Measurements from ENCODE around the gene MCM3AP.

The MCM3AP gene

GRCh38 chr21:46215436-46216131 lies 69.8 kb downstream of the MCM3AP start:
- DNase-seq, result no peak

GRCh38 chr21:46214478-46215340 lies 70.7 kb downstream of the MCM3AP start:
- DNase-seq, result no peak

DNA sequence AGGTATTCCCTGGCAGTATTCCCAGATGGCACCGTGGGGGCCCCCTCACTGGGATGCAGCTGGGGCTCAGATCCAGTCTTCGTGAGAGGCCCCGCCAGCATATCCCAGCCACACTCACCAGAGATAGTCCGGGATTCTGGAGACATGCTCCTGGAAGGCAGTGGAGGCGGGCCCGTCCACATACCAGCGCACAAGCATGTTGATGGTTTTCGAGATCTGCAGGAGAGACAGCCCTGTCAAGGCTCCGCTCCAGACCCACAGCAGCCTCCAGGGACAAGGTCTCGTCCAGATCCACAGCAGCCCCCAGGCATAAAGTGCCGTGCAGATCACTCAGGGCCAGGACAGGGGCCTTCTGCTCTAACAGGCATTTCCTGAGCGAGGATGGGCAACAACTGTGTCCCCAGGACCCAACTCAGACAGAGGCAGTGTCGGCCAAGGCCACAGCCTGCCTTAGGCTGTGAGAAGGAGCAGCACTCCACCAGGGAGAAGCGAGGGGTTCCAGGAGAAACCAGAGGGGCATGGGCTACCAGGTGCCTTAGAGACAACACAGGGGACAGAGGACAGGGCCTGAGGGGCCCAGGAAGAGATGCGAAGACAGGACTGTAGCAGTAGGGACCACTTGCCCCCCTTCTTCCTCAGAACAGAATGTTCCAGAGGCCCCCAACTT lies 71.7 kb downstream of the MCM3AP start:
- DNase-seq, result no peak

DNA sequence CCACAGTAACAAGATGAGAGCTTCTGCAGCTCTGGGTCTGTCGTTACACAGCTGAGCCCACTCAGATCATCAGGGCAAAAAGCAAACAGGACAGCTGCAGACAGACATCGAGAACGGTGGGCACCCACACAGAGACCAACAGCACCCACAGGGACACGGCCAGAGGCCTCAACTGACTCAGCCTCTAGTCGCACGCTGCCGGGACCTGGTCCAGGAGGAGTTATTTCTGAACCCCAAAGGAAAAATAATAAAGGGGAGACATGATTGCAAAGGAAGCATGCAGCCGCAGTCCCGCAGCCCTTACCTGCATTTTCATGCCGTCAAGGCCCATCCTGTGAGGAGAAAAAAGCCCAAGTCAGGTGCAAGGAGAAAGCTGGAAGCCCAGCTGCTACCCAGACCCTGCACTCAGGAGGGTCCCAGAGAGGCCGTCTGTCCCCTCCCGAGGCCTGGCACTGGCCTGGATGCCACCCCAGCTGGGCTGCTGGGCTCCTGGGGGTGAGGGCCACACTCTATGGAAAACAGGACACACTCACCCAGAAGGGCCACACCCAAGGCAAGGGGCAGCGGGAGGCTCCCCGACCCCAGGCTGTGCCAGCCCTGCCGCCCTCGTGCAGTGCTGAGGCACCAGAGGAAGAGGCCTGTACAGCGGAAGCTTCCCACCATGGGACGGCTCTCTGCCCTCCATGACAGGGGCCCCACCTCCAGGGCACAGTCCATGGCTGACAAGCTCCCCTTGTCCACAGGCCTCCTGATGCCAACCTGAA lies 72.5 kb downstream of the MCM3AP start:
- DNase-seq, result no peak

DNA sequence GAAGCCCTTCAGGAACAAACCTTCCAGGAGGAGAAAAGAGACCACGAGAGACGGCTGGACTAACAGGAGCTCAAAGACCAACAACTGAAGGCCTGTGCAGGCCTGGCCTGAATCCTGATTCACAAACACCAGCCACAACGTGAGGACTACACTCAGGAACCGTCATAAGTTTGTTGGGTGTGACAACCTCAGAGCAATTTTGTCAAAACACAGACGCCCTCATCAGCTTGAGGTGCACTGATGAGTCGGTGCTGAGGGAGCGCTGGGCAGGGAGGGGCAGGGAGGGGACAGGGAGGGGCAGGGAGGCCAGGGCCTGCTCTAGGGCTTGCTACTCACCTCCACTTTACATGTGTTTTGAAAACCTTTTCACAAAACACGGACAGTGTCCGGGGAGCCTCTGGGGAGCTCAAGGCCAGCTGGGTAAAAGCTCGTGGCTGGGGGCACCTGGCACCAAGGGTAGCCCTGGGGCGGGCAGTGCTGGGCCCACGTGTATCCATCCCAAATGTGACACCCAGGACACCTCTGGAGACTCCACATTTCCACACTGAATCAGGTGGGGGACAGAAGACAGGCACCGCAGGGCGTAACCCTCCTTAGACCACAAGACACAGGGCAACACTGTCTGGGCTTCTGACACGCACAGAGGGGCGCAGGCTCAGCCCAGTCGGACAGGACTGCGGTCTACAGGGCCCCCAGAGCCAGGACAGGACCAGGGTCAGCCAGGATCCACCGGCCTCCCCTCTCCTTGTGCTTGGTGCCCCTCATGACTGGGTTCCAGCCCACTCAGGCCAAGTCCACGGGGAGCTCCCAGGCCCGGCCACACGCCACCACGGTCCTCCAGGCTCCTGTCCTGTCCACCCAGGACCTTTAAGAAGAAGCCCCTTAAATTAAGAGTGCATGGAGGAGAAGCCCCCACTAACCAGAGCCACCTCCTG lies 73.4 kb downstream of the MCM3AP start:
- no peak for DNase-seq

DNA sequence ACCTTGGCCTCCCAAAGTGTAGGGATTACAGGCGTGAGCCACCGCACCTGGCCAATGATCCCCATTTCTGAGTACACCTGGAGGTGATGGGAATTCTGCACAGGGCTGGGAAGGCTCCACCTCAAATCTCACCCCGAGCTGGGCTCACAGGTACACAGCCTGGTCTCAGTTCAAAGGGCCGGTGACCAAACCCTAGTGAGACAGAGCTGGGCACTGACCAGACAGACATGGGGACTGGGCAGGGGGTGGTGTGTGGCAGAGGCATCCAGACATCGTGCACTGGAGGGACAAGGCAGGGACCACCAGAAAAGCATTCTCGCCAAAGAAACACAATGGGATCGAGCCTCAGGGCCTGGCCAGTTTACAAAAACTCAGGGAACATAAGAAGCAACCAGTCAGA lies 74.0 kb downstream of the MCM3AP start:
- DNase-seq, result no peak

- no peak for DNase-seq
These were observed 74.9 kb downstream of the MCM3AP start for GRCh38 chr21:46210378-46211136.

- no peak for DNase-seq
These were observed 76.4 kb downstream of the MCM3AP start for GRCh38 chr21:46208761-46209721.

DNA sequence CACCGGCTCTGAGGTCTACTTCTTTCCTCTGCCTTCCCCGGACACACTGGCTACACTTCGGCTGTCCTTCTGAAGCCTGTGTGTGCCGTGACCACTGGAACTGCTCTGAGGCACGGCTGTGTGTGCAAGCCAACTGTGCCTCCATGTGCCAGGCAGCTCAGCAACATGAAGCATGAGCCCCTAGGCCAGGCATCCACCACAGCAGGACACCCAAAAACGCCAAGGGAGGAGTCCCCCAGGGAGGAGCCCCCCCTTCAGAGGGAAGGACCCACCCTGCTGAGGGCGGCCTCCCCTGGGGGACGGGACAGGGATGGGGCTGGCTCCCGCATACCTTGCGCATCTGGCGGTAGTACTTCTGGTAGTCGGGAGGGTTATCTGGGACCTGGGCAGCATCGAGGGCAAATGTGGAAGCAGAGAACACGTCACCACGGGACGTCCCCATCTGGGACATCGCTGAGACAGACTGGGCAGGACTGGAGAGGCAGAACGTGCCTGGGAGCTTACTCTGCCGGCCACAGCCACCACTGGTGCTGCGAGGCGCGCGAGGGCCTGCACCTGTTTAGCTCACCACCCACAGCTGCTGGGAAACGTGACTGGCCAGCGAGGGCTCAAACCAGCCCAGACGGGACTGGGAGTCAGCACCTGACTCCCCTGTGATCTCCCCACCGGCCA lies 77.4 kb downstream of the MCM3AP start:
- DNase-seq, result no peak

- no peak for DNase-seq
These were observed 78.1 kb downstream of the MCM3AP start for GRCh38 chr21:46207006-46207919.

GRCh38 chr21:46206163-46207005 lies 79.0 kb downstream of the MCM3AP start:
- no peak for DNase-seq

DNA sequence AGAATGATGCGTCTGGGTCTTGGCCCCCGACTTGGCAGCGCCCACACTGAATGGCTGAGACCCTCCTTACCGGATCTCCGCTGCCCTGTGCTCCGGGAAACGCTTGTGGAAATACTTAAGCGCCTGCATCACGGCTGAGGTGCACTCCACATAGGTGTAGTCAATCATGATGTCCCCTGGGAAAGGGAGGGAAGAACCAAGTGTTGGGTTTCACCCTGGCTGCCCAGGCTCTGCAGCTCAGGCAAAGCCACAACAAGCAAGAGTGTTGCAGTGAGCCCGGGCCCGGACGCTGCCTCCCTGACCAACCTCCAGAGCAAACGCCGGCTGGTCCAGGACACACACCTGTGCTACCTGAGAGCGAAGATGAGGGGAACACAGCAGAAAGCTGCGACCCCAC lies 79.6 kb downstream of the MCM3AP start:
- no peak for DNase-seq

GRCh38 chr21:46205166-46205565 lies 80.2 kb downstream of the MCM3AP start:
- DNase-seq, result no peak

DNA sequence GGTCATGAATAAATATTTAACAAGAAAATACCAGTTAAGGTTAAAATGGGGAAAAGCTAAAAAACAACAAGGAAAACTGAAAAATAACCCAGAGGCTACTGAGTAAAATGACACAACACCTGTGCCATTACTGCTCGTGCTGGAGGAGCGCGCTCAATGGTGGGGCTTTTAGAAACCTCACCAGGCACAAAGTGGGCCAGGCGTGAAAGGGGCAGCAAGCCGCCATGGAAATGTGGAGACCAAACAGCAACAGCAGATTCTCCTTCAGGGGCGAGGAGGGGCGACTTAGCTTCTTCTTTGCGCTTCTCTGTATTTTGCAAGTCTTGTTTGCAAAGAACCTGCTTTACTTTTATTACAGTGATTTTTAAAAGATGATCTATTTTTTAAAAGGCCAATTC lies 82.2 kb downstream of the MCM3AP start:
- no peak for DNase-seq

- no peak for DNase-seq
These were observed 82.7 kb downstream of the MCM3AP start for GRCh38 chr21:46202592-46203202.

Data from retina (tissue), 1 donor.